HG02642 (cell line): ENCODE results near the gene CIPC.

ENCODE experiments used
- ATAC-seq: cut with Tn5 transposase; IDR thresholded peaks from one replicate; pipeline ENCODE4 v1.9.1; 2021; ENCODE audit warnings: mild to moderate bottlenecking; ENCODE audit not compliant: unreplicated experiment, poor library complexity

The CIPC gene

GRCh38 chr14:77068517-77069200 lies 29.4 kb upstream of the CIPC start:
- ATAC-seq, result no peak

GRCh38 chr14:77069551-77069950 lies 28.5 kb upstream of the CIPC start:
- no peak for ATAC-seq

- no peak for ATAC-seq
These were observed 26.1 kb upstream of the CIPC start for GRCh38 chr14:77071938-77072388.

GRCh38 chr14:77074969-77075368 lies 23.1 kb upstream of the CIPC start:
- no peak for ATAC-seq

- ATAC-seq, result no peak
These were observed 21.9 kb upstream of the CIPC start for GRCh38 chr14:77076113-77076631.

- no peak for ATAC-seq
These were observed 21.0 kb upstream of the CIPC start for GRCh38 chr14:77077040-77077439.

- ATAC-seq, result no peak
These were observed 15.7 kb upstream of the CIPC start for GRCh38 chr14:77082356-77082755.

- ATAC-seq, result no peak
These were observed 15.0 kb upstream of the CIPC start for GRCh38 chr14:77083082-77083481.

GRCh38 chr14:77084985-77085384 lies 13.1 kb upstream of the CIPC start:
- no peak for ATAC-seq

GRCh38 chr14:77085538-77085937 lies 12.5 kb upstream of the CIPC start:
- ATAC-seq, result no peak

- ATAC-seq, result no peak
These were observed 11.9 kb upstream of the CIPC start for GRCh38 chr14:77086017-77086727.

- no peak for ATAC-seq
These were observed 11.1 kb upstream of the CIPC start for GRCh38 chr14:77086951-77087350.

GRCh38 chr14:77087631-77088030 lies 10.4 kb upstream of the CIPC start:
- ATAC-seq, result no peak

- no peak for ATAC-seq
These were observed 9.8 kb upstream of the CIPC start for GRCh38 chr14:77088219-77088618.

- ATAC-seq, result no peak
These were observed 9.4 kb upstream of the CIPC start for GRCh38 chr14:77088645-77089044.

- ATAC-seq, result no peak
These were observed 6.5 kb upstream of the CIPC start for GRCh38 chr14:77091518-77091917.

GRCh38 chr14:77092676-77093075 lies 5.4 kb upstream of the CIPC start:
- no peak for ATAC-seq

GRCh38 chr14:77094672-77095284 lies 3.3 kb upstream of the CIPC start:
- no peak for ATAC-seq

GRCh38 chr14:77097006-77097699 lies 905 bp upstream of the CIPC start:
- no peak for ATAC-seq

- no peak for ATAC-seq
These were observed 683 bp downstream of the CIPC start for GRCh38 chr14:77098529-77099353.
